NCI-H187 treated with DMSO at 0.1 percent for 48 hours (cell line): Measurements from ENCODE around the gene IFNK.
A peak's percentile ranks its signal among the peaks of the same experiment; 100 is the strongest.

ENCODE experiments used
- DNase-seq: peaks from one replicate; lab custom pipeline; 2025; lab: John Stamatoyannopoulos, UW

Gene IFNK

GRCh38 chr9:27511771-27512170, 12.3 kb upstream of the IFNK start:
- no peak for DNase-seq

GRCh38 chr9:27514551-27514950, 9.5 kb upstream of the IFNK start:
- no peak for DNase-seq

GRCh38 chr9:27518006-27518405, 6.1 kb upstream of the IFNK start:
- no peak for DNase-seq

- DNase-seq, result no peak
These were observed 5.3 kb upstream of the IFNK start for GRCh38 chr9:27518809-27519208.

- no peak for DNase-seq
These were observed 4.3 kb upstream of the IFNK start for GRCh38 chr9:27519466-27520465.

GRCh38 chr9:27520986-27521385, 3.1 kb upstream of the IFNK start:
- no peak for DNase-seq

GRCh38 chr9:27523141-27523540, 949 bp upstream of the IFNK start:
- no peak for DNase-seq

GRCh38 chr9:27527702-27528075, 3.6 kb downstream of the IFNK start:
- DNase-seq, result no peak

GRCh38 chr9:27528076-27528885, 4.2 kb downstream of the IFNK start:
- DNase-seq, result no peak

- no peak for DNase-seq
These were observed 4.8 kb downstream of the IFNK start for GRCh38 chr9:27528886-27529315.

GRCh38 chr9:27529316-27530278, 5.5 kb downstream of the IFNK start, which contains the start of gene MOB3B:
MOB3B (minus strand) TSS chr9:27529814; CDS start chr9:27455550, 74,264 bp downstream.
- peak; percentile 25 for DNase-seq

GRCh38 chr9:27530915-27531755, 7.0 kb downstream of the IFNK start:
- DNase-seq, result no peak

- no peak for DNase-seq
These were observed 8.0 kb downstream of the IFNK start for GRCh38 chr9:27532046-27532445.

GRCh38 chr9:27533311-27533710, 9.2 kb downstream of the IFNK start:
- no peak for DNase-seq

- no peak for DNase-seq
These were observed 10.0 kb downstream of the IFNK start for GRCh38 chr9:27534131-27534530.

- no peak for DNase-seq
These were observed 10.6 kb downstream of the IFNK start for GRCh38 chr9:27534658-27535209.

GRCh38 chr9:27535701-27536118, 11.6 kb downstream of the IFNK start:
- no peak for DNase-seq

GRCh38 chr9:27536168-27536567, 12.1 kb downstream of the IFNK start:
- no peak for DNase-seq

GRCh38 chr9:27537027-27537435, 12.9 kb downstream of the IFNK start:
- no peak for DNase-seq

GRCh38 chr9:27537756-27538155, 13.7 kb downstream of the IFNK start:
- DNase-seq, result no peak
